HG02840 (cell line): ENCODE results near the gene F7.

Experiments
- ATAC-seq: cut with Tn5 transposase; IDR thresholded peaks from one replicate; pipeline ENCODE4 v1.9.1; 2021; ENCODE audit warnings: mild to moderate bottlenecking, moderate library complexity, moderate number of reproducible peaks; ENCODE audit not compliant: unreplicated experiment, low FRiP score

Gene F7

GRCh38 chr13:113086031-113086750 is 19.4 kb upstream of the F7 start:
- ATAC-seq = no peak

GRCh38 chr13:113086991-113087922 is 18.3 kb upstream of the F7 start:
- ATAC-seq = no peak

GRCh38 chr13:113087923-113088690 is 17.5 kb upstream of the F7 start:
- no peak for ATAC-seq

DNA sequence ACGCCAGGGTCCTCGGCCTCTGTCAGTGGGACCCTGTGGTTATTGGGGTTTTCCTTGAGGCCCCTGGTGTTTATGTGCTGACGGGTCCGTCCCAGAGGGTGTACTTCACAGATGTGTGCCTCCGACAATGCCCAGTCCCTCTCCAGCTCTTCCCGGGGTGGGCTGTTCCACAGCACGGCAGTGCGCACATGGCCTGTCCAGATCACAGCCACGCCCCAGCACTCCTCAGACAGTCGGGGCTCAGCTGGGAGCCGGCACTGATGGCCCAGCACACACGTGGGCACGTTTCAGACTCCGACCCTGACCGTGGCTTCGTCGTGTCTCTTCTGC is 16.9 kb upstream of the F7 start:
- ATAC-seq = no peak

GRCh38 chr13:113089693-113090414 is 15.7 kb upstream of the F7 start:
- ATAC-seq = no peak

DNA sequence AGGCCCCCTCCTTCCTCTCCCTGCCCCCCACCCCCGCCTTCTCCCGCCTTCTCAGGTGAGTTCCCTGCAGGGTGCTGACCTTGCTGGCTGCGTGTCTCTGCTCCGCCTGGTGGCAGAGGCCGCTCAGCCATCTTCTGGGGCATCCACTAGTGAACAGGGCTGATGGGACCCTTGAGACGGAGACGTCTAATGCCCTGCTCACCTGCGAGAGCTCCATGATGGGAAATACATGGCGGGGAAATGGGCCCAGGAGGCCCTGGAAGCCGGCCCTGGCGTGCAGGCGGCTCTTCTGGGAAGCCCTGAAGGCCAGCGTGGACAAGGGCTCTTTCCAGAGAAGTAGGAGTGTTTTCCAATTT is 15.2 kb upstream of the F7 start:
- ATAC-seq = no peak

GRCh38 chr13:113090806-113091205 is 14.8 kb upstream of the F7 start:
- no peak for ATAC-seq

- ATAC-seq = no peak
These were observed 14.3 kb upstream of the F7 start for GRCh38 chr13:113091211-113091771.

DNA sequence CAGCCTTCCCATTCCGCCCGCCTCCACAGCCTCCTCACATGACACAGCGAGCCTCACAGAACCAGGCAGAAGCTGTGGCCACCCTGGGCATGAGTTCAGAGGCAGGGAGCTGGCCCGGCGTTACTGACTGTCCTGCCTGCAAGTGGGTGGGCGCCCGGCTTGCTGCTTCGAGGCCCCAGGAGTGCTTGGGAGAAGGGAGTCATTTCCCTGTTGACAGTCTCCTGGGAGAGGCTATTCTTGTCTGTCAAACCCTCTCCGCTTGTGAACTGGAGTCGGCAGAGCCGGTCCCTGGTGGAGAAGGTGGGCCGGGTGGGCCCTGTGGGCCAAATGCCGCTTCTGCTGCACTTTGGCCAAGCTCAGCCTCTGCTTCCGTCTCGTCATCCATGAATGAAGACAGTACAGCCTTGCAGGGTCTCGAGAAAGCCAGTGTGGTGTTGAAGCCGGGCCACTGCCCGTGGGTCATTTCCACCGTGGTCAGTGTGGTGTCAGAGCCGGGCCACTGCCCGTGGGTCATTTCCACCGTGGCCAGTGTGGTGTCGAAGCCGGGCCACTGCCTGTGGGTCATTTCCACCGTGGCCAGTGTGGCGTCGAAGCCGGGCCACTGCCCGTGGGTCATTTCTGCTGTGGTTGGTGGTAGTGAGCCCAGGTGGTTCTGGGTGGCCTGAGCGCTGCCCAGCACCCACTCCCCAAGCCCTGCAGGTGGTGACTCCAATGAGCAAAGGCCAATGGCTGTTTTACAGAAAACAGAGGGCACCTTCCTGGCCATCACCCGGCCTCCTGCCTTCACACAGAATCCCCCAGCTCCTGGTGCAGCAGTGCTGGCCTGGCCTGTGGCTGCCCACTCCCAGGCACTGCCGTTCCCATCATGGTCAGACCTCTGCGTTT is 13.5 kb upstream of the F7 start:
- ATAC-seq = no peak

GRCh38 chr13:113092776-113093579 is 12.6 kb upstream of the F7 start:
- ATAC-seq = no peak

DNA sequence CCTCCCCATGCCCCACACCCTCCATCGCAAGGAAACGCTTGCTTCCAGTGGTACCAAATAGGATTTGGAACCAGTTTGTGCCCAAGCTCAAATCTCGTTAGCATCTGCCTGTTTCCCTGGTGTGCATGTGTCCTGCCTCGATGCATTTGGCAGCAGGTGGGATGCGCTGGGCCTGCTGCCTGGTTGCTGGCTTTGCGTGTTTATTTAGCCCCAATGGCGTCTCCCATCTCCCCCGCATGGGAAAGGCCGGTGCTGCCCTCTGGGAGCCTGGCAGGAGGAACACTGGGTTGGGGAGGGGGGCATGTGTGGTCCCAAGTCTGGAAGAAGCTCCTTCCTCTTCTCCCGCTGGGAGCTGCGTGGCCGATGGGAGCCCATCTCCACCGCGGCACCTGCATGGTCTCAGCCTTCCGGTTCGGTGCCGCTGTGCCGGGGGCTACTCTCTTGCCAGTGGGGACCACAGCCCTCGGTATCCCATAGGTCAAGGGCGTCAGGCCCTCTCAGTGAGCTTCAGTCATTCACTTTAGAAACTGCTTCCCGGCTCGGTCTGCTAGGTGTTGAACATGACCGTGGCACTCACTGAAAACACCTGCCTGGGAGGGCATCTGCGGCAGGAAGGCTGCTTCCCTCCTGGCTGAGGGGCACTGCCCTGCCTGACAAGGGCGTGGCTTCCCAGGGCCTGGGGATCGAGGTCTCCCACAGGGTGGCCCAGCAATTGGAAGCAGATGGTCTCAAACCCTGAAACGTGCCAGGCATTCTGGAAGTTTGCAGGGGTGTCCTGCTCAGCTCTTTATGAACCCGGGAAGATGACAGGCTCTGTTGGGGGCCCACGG is 11.8 kb upstream of the F7 start:
- no peak for ATAC-seq

GRCh38 chr13:113094410-113094800 is 11.2 kb upstream of the F7 start:
- no peak for ATAC-seq

DNA sequence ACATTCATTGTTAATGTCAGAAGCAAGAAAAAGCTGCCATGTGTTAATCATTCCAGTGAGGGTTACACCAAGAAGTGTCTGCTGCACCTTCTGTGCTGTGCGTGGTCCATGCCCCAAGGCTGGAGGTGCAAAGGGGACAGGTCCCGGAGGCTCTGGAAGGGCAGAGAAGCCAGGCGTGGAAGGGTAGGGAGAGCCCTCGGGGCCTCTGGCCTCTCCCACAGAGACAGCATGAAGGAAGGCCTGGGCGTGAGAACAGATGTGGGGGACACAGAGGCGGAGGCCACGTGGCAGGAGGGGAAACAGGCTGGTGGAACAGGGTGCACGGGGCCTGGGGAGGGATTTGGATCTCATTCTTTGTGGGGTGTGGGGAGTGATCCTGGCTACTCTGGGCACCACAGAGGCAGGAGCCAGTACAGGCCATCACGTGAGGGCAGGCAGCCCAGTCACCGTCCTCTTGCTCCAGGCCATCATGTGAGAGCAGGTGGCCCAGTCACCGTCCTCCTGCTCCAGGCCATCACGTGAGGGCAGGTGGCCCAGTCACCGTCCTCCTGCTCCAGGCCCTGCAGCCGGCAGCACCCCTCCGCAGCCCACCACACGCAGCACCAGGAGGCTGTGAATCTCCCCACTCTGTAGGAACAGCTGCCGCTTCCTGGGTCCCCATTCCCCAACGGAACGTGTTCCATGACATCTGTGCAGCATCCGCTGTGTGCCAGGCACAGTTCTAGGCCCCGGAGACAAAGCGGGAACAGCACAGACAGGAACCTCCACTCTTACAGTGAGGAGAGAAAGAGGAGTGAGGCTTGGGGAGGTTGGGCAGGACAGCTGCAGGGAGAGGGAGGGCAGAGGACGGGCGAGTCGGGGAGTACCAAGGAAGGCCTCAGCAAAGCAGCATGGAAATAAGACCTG is 10.2 kb upstream of the F7 start:
- ATAC-seq = no peak

DNA sequence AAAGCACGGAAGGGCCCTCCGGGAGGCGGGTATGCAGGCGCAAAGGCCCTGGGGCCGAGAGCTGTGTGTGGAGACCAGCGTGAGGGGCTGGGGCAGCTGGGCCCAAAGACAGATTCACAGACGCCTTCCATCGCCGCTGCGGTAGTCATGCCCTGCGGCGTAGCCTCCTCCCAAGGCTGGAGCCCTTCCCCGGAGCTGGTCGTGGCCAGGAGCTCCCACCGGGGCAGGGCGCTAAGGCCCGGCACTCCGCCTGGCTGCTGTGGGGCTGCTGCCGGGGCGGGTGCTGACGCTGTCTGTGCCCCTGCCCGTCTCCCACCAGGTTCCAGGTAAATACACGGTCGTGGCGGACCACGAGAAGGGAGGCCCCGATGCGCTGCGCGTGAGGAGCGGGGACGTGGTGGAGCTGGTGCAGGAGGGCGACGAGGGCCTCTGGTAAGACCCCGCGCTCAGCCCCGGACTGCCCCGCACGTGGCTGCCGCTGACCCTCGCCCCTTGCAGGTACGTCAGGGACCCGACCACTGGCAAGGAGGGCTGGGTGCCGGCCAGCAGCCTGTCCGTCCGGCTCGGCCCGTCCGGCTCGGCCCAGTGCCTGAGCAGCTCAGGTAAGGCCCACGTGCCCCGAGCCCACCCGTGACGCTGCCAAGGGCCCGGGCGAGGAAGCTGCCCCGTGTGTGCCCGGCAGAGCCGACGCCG is 9.4 kb upstream of the F7 start:
- ATAC-seq = no peak

DNA sequence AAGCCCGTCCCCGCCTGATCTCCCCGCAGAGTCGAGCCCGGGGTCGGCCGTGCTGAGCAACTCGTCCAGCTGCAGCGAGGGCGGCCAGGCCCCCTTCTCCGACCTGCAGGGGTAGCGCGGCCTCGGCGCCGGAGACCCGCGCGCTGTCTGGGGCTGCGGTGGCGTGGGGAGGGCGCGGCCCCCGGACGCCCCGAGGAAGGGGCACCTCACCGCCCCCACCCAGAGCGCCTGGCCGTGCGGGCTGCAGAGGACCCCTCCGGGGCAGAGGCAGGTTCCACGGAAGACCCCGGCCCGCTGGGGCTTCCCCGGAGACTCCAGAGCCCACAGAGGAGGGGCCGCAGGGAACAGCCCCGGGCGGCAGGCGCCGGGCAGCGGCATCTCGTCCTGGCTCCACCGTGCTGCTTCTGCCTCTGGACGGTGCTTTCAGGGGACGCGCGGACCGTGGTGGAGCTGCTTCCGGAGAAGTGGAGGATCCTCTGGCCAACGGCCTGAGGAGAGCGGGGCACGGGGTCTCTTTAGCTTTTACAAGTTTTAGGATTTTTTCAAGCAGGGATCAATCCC is 8.8 kb upstream of the F7 start:
- ATAC-seq = no peak

- ATAC-seq = no peak
These were observed 7.9 kb upstream of the F7 start for GRCh38 chr13:113097651-113098050.
